T47D (cell line): ENCODE results near the gene SOX2.

Experiments
- DNase-seq, 2 experiments: peaks; one replicate each; pipeline versions ENCODE4 v3.0.0 to v3.0.0-alpha.2; 2011 to 2012; ENCODE audit warnings: low read depth in 1 of 2, low spot score in 1 of 2
- JUND ChIP-seq: IDR thresholded peaks from 2 replicates; pipeline ENCODE4 v1.6.1; 2012; ENCODE audit warnings: low read depth
- in situ Hi-C: cut with HindIII; loops from 2 replicates; pipeline ENCODE4 v1.10.0; 2016; ENCODE audit warnings: low sequenced_read_pairs, low pct_unique_long_range_greater_than_20kb

SOX2 gene

DNA sequence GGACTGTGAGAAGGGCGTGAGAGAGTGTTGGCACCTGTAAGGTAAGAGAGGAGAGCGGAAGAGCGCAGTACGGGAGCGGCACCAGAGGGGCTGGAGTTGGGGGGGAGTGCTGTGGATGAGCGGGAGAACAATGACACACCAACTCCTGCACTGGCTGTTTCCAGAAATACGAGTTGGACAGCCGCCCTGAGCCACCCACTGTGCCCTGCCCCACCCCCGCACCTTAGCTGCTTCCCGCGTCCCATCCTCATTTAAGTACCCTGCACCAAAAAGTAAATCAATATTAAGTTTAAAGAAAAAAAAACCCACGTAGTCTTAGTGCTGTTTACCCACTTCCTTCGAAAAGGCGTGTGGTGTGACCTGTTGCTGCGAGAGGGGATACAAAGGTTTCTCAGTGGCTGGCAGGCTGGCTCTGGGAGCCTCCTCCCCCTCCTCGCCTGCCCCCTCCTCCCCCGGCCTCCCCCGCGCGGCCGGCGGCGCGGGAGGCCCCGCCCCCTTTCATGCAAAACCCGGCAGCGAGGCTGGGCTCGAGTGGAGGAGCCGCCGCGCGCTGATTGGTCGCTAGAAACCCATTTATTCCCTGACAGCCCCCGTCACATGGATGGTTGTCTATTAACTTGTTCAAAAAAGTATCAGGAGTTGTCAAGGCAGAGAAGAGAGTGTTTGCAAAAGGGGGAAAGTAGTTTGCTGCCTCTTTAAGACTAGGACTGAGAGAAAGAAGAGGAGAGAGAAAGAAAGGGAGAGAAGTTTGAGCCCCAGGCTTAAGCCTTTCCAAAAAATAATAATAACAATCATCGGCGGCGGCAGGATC lies at the start of gene SOX2:
SOX2 (plus strand) TSS at position 601 of the 811 bp plus-strand sequence. CDS start 436 bp downstream, outside the sequence.
- TF ChIP-seq JUND, result no peak
- in situ Hi-C loops, result no loop called here
- DNase-seq, result peak; percentile 98 to 100

GRCh38 chr3:181683563-181683962 lies 28.2 kb upstream of the SOX2 start:
- no peak for TF ChIP-seq JUND
- DNase-seq, result no peak
- in situ Hi-C loops, result no loop called here

DNA sequence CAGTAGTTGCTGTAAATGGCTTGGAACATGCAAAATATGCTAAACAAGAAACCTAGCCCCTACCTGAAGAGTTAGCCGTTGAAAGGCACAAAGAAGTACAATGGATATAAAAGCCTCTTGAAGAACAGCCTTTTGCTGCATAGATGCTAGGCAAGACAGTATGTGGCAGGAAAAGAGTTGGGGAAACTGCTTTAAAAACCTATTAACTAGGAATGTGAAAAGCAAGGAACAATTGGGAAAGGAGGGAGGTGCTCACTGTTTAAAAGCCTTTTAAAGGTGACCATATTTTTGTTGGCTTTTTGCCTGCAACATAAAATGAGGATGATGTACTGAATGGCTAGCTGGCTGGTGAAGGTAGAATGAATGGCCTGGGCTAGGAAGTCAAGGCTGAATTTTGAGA lies 24.5 kb upstream of the SOX2 start:
- in situ Hi-C loops, result no loop called here
- no peak for TF ChIP-seq JUND
- DNase-seq, result no peak

GRCh38 chr3:181687731-181688130 lies 24.0 kb upstream of the SOX2 start:
- in situ Hi-C loops, result no loop called here
- DNase-seq, result no peak
- TF ChIP-seq JUND, result no peak

GRCh38 chr3:181689546-181689945 lies 22.2 kb upstream of the SOX2 start:
- in situ Hi-C loops, result no loop called here
- TF ChIP-seq JUND, result no peak
- no peak for DNase-seq

GRCh38 chr3:181690769-181691168 lies 21.0 kb upstream of the SOX2 start:
- in situ Hi-C loops, result no loop called here
- no peak for TF ChIP-seq JUND
- no peak for DNase-seq

- TF ChIP-seq JUND, result no peak
- in situ Hi-C loops, result no loop called here
- no peak for DNase-seq
Observed at GRCh38 chr3:181691901-181692300, 19.8 kb upstream of the SOX2 start.

- in situ Hi-C loops, result no loop called here
- TF ChIP-seq JUND, result no peak
- DNase-seq, result no peak
Observed at GRCh38 chr3:181692311-181693145, 19.2 kb upstream of the SOX2 start.

GRCh38 chr3:181693280-181693679 lies 18.4 kb upstream of the SOX2 start:
- DNase-seq, result no peak
- no peak for TF ChIP-seq JUND
- in situ Hi-C loops, result no loop called here

DNA sequence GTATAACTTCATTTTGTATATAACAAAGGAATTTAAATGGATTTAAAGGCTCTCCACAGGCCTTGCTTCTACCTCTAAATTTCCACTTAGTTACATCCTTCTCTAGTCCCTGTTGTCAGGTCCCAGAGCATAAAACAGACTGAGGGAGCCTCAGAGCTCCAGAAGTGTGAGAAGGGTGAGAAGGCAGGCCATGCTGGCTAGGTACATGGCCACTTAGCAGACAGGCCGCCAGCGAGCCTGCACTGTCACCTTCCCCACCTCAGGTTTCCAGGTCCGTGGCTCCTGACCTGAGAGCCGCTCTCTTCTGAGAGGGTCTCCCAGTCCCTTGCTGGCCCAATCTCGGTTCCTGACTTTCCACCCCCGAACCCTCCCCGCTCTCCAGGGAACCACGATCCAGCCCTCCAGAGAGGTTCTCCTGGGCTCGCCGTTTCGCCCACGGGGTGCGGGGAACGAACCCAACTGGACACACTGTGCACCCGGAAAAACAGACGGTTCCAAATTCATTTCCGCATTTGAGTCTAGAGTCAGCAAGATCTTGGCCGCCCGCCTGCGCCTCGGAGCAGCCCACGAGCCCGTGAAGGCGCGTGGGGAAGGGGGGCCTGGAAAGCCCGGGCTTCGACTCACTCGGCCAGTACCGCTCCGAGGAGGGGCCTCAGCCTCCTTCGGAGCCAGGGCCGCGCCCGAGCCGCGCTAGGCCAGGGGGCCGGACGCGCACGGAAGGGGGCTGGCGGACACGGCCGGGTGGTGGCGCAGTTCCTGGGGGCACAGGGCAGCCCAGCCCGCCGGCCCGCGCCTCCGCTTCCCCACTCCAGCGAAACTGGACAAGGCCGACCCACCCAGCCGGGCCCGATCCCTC lies 16.7 kb upstream of the SOX2 start:
- no peak for DNase-seq
- TF ChIP-seq JUND, result no peak
- in situ Hi-C loops, result no loop called here

GRCh38 chr3:181695661-181696491 lies 15.8 kb upstream of the SOX2 start:
- no peak for DNase-seq
- TF ChIP-seq JUND, result no peak
- in situ Hi-C loops, result no loop called here
